Measurements from ENCODE around the gene EFTUD2. TPM values are rescaled to one million over a fixed set of nuclear protein-coding genes. Genes with fewer than 3 reads are reported as not detected.

The EFTUD2 gene
- total and polyA plus RNA-seq, 2 of the 8 experiments (the other 6 are each of a cell fraction or from before 2014, with no cell fraction given): 118 to 195 TPM

DNA sequence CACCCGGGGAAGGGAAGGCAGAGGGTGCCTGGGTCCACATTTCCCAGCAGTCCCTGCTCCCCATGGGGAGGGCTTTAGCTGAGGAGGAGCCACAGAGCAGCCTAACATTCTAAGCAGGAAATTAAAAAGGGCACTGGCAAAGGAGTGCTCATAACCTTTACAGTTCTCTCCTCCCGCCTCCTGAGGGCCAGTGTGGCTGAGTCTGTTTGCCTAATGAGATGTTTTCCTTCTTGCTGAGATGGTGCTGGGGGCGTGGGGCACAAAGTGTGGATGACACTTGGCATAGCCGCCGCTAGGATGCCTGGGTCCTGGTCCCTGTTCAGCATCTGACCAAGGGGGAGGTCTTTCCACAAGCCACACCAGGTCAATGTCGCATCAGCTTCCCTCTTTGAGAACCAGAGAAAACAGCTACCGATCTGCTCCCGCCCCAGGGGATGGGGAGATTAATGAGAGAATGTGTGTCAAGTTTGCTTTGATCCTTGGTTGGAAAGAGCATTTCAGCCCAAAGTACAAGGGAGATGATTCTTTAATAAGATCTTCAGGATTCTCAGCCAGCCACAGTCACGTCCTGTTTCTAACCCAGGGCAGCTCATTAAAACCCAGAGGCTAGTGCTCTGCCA, 42.6 kb upstream of the EFTUD2 start (continued):
- TF ChIP-seq KDM1A (IDR thresholded peaks at IDR 0.05; ENCODE audit: borderline replicate concordance, low read length): no peak
- no peak for TF ChIP-seq EGR1 (IDR thresholded peaks at IDR 0.05; ENCODE audit: borderline replicate concordance, low read depth, low read length)
- TF ChIP-seq NANOG (IDR thresholded peaks at IDR 0.05; ENCODE audit: insufficient read depth, low read depth, low read length, poor library complexity, severe bottlenecking): no peak
- no peak for TF ChIP-seq JUN (IDR thresholded peaks at IDR 0.05; ENCODE audit: low read depth, low read length)
- TF ChIP-seq ASH2L (IDR thresholded peaks at IDR 0.05; ENCODE audit: low read length): no peak
- no peak for TF ChIP-seq SRF (IDR thresholded peaks at IDR 0.05; ENCODE audit: low read depth, low read length)
- TF ChIP-seq CBX8 (IDR thresholded peaks at IDR 0.05; ENCODE audit: borderline replicate concordance, low read depth, low read length): no peak
